HG03575 (cell line): ENCODE results near the gene GBA2.

ENCODE experiments used
- ATAC-seq: cut with Tn5 transposase; IDR thresholded peaks from one replicate; pipeline ENCODE4 v1.9.1; 2021; ENCODE audit not compliant: unreplicated experiment, insufficient number of reproducible peaks, low FRiP score; ENCODE audit errors: extremely low read depth

GBA2 gene

DNA sequence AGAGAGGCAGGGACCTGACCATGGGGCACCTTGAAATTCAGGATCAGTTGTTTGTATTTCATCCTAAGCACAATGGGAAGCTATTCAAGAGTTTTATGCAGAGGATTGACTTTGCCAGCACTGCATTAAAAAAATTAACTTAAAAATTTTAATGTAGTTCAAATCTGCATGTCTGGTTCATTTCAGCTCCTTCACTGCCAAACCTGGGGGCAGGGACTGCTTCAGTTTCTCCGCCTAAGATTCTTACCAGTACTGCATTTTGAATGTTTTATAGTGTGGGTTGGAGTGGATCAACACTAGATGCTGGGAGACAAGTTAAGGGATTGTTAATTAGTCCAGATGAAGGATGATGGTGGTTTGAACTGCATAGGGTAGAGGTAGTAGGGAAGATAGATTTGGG is 20.7 kb upstream of the GBA2 start:
- no peak for ATAC-seq

DNA sequence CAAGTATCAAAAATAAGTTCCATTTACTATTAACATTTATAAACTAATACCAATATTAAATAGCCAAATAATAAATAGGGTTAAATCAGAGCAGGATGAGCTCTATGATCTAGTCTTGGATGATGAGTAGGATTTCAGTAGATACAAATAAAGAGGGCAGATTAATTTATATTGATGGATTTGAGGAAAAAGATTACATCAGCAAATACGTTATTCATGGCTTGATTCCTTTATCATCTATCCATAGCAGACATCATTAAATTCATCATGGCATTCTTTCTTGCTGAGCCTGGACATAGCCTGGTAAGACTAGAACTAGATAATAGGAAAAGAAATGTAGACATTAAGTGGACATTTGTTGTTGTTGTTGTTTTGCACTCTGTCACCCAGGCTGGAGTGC is 18.4 kb upstream of the GBA2 start:
- ATAC-seq = no peak

DNA sequence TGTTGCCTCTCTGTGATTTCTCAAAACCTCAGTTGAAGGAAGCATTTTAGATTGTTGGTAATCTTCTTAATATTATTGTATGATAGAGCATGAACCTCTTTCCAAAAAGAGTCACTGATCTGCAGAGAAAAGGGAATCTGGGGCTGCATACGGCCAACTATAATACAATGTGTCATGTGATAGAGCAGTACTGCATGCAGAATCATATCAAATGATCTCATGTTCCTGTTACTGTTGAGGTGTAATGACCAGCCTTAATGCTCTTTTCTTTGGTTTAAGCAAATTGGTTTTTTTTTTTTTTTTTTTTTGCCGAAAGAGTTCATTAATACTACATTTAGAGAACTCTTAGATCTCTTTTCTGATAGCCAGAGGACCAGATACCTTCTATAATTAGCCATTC is 18.0 kb upstream of the GBA2 start:
- no peak for ATAC-seq

DNA sequence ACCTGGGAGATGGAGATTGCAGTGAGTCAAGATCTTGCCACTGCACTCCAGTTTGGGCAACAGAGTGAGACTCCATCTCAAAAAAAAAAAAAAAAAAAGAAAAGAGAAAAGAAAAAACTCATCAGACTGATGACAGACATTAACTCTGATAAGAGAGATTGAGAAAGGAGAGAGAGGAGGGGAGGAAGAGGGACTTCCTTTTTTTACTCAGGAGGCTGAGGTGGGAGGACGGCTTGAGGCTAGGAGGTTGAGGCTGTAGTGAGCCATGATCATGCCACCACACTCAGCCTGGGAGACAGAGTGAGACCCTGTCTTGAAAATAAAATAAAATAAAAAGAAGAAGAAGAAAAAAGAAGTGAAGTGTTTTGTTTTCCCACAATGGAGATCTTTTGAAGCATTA is 14.8 kb upstream of the GBA2 start:
- no peak for ATAC-seq

GRCh38 chr9:35763181-35763580 is 14.2 kb upstream of the GBA2 start:
- ATAC-seq = no peak

DNA sequence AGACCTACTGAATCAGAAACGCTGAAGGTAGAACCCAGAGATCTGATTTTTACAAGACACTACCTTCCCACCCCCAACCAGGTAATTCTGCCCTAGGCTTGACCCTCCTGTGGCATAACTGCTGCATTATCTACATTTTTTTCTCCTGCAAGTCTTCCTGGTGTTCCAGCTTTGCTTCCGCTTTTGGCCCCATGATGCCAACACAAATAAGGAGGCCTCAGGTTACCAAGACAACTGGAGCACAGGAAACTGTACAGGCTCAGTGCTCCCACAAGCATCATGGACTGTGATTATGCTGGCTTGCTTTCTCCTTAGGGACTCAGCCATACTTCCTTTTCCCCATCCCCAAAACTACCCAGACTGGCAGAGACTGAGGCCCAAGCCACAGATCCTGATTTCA is 11.6 kb upstream of the GBA2 start:
- no peak for ATAC-seq

GRCh38 chr9:35759795-35760194 is 10.8 kb upstream of the GBA2 start:
- ATAC-seq = no peak

GRCh38 chr9:35758475-35759050 is 9.5 kb upstream of the GBA2 start:
- no peak for ATAC-seq

DNA sequence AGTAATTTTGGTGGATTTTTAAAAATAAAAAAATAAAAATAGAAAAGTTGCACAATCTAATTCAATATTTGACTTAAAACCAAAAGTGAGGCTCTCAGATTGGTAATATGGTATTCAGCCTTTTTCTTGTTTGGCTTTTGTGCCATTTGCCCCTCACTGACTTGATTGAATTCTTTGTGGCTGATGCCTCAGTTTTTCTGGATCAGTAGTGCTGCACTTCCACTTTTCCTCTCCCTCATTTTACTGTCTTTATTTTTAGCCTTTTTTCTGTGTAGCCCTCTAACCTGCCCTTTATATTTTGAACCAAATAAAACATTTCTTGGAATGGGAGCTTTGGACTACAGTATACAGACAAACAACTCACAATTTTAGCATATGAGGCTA is 8.9 kb upstream of the GBA2 start:
- no peak for ATAC-seq

- ATAC-seq = no peak
Measured at GRCh38 chr9:35757226-35757891, 8.3 kb upstream of the GBA2 start.

DNA sequence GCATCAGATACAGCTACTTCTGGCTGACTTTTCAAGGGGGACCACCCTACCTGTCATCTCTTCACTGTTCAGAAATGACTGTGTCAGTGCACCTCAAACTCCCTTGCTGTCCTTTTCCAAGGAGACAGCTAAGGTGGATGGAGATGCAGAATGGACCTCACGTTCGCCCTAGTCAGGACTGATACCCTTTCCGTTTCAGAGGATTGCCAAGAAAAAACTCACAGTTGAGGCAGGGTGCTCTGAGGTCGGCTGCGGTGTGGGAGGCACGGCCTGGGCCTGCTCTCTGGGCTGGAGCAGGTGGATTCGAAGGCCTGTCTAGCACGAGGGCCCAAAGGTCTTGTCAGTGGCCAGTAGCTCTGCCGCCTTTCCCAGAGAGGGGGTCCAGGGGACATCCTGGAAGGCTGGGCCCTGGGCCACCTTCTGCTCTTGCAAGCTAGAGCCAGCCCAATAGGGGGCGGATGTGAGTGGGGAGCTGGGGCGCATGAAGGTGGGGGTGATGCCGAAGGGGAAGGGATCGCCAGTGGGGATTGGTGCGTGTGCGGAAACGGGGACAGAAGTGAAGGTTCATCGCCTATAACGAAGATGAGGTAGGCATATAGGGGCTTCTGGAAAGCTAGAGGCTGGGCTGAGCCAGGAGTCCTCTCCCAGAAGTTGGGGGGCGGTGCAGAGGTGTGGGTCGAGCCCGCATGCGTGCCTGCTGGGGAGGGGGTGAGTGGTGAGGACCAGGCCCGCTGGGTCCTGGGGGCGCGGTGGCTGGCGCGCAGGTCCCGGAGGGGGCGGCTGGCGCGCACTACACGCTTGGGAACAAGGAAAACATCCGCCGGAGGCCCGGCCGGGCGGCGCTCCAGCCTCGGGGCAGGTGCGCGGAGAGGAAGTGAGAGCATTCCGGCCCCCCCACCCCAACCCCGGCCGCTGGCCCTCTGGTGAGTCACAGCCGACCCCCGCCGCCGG is 7.5 kb upstream of the GBA2 start:
- ATAC-seq = no peak

- ATAC-seq = no peak
Measured at GRCh38 chr9:35755071-35755470, 6.0 kb upstream of the GBA2 start.

DNA sequence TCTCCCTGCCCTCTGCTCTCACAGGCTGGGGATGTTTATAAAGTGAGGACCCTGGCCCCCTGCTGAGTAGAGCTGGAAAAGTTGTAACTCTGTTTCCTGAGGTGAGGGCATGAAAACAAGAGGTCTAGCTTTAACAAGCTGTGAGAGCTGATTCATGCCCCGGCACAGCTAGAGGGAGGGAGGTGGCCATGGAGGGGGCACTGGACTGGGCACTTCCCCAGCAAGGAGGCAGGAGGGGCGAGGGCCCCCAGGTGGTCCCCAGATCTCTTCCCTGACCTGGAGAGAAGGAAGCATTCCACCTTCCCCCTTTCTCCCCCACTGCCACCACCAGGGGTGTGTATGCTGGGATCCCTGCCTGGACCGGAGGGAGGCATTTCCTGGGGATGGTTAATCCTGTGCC is 5.2 kb upstream of the GBA2 start, which contains the start of gene MSMP:
Gene MSMP (minus strand): TSS at position 13 of the 400 bp plus-strand sequence. CDS start 147 bp downstream, outside the sequence.
- ATAC-seq = no peak

- ATAC-seq = no peak
Measured at GRCh38 chr9:35753466-35753865, 4.4 kb upstream of the GBA2 start.

- ATAC-seq = no peak
Measured at GRCh38 chr9:35750256-35750531, 1.2 kb upstream of the GBA2 start.

GRCh38 chr9:35749515-35750255 is 657 bp upstream of the GBA2 start:
- no peak for ATAC-seq

DNA sequence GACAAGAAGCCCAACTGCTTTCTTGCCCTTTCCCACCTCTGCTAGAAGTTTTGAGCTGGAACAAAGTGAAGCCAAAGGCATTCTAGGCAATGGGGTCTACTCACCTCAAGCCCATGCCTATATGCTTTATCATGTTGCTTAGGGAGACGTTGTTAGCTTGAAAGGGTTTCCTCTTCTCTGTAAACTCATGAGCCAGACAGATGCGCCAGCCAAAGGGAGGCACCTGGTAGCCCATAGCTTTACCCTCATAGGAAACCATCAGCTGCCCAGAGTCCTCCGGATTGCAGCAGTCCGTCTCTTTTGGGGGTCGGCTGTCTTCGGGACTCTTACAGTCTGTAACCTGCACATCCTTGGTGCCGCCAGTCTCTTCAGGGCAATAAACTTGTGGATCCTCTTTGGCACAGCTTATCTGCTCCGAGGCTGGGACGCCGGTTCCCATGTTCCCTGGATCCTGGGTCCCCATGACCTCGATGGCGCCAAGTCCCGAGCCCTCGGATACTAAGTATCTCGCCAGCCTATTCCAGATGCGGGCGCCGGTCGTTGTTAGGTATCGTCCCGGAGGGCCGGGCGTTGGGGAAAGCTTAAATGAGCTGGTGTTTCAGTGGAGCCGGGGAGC is 678 bp downstream of the GBA2 start:
- no peak for ATAC-seq

DNA sequence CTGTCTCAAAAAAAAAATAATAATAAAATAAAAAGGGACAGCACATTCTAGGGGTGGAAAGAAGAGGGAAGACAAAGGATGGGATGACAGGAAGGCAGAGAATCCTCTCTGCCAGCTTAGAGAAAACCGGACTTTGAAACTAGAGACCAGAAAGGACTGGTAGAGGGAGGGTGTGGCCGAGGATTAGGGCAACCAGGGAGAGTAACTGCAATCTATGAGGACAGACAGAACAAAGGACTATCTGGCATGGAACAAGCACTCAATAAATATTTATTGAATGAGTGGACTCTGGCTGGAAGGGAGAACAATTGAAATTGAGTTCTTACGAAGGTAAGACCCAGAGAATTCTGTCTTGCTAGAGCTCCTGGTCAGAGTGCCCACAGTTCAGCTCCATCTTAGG is 2.4 kb downstream of the GBA2 start:
- ATAC-seq = no peak

DNA sequence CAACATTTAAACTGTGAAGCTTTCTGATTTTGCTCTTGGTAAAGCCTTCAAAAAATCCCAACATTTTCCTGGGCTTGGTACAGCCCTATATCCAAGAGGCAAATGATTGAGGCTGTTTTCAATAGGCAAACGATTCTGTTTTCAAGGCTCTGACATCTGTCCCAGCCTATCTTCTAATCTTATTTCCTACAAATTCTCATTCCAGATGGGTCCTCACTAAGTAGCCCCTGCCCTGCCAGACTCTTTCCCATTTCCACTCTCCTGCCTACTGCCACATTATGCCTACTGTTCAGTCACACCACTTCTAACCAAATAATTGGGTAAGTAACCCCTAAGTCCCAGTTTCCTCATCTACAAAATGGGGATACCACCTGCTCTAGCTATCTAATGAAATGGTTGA is 3.5 kb downstream of the GBA2 start:
- ATAC-seq = no peak
